CD4-positive, alpha-beta T cell treated with Interferon alpha-2 for 1 hour (primary cell): ENCODE results near the gene SFXN5.

Experiments
- DNase-seq, 2 donors: peaks; one replicate each; pipeline ENCODE4 v3.0.0-alpha.2; 2020 to 2022

SFXN5 gene

DNA sequence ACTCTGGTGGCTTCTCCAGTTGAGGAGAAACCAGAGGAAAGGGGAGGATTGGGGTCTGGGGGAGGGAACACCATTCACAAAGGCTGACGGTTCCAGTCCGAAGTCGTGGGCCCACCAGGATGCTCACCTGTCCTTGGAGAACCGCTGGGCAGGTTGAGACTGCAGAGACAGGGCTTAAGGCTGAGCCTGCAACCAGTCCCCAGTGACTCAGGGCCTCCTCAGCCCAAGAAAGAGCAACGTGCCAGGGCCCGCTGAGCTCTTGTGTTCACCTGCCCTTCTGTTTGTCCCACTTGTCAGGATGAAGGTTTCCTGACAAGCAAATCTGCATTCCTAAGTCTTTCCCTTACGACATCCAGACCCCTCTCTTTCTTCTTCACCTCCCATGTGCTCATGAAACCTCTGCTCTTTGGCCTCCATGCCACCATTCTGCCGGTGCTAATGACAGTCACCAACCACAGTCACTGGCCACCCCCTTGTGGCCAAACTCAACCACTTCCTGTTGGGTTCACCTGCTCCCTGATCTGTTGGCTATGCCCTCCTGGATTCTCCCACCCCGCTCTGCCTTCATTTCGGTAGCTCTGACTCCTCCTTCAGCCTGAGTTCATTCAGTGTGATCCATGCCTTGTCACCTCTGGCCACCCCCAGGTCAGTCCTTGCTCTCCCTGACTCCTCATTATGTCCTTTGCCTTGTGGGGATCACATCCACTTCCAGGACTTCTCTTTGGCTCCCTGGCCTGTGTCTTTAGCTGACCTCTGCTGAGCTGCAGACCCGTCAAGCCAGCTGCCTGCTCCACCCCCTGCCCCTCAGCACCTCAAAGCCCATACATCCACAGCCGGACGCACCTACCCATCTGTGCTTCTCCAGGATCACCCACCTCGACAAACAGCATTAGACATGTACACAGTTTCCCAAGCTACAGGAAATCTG is 136.6 kb downstream of the SFXN5 start:
- DNase-seq, result no peak

- no peak for DNase-seq
Observed at GRCh38 chr2:72933646-72934151, 137.8 kb downstream of the SFXN5 start.

DNA sequence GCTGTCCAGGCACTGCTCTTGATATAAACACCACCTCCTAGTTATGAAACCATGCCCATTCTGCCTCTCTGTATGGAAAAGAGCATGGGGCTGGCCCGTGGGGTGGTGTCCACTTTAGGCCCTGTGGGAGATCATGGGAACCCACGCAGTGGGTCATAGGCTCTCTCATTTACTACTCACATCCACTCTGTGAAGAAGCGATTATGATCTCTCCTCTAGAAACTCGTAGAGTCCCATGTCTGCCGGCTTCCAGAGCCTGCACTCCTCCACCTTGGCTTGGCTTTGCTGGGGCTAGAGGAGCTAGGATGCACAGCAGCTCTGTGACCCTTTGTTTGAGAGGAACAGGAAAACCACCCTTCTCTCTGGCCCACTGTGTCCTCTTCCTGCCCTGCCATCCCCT is 138.3 kb downstream of the SFXN5 start:
- DNase-seq, result no peak

DNA sequence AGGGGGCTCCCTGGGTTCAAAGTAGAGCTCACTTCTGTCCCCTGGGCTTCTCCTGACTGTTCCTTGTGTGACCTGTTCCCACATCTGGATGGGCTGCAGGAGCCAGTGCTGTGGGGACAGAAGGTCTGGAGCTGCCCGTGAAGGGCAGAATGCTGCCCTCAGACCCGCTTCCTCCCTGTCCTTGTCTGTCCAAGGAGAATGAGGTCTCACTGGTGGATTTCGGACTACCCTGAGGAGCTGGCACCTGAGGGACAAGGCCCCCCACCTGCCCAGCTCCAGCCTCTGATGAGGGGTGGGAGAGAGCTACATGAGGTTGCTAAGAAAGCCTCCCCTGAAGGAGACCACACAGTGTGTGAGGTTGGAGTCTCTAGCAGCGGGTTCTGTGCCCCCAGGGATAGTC is 138.7 kb downstream of the SFXN5 start:
- no peak for DNase-seq

DNA sequence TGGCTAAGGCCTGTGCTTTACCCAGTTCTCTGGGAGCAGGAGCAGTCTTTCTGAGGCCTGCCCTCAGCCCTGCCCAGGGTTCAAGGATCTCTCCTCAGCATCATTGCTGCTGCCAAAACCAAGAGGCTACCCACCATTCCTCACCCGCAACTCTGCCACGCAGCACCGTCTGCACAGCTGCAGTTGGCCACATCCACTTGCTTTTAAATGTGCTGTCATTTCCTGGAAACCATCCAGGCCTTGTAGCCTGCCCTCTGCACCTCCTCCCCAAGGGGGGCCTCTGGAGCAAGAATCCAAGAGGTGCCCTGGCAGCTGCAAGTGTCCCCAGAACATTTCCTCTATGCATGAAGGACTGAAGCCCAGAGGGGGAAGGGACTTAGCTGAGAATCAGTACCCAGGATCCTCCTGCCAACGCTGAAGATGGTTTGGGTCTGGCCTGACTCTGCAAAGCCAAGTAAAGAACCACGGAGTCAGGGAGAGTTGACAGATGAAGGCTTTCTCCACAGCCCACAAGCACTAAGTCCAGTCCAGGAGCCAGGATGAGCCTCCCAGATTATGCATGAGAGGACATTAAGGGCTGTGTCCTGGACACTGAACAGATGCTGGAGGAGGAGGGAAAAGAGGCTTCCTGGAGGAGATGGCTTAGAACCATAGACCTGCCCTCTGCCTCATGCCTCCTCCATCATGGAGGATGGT is 139.3 kb downstream of the SFXN5 start:
- no peak for DNase-seq

- no peak for DNase-seq
Observed at GRCh38 chr2:72931280-72931910, 140.1 kb downstream of the SFXN5 start.

- DNase-seq, result no peak
Observed at GRCh38 chr2:72929010-72929409, 142.5 kb downstream of the SFXN5 start.

DNA sequence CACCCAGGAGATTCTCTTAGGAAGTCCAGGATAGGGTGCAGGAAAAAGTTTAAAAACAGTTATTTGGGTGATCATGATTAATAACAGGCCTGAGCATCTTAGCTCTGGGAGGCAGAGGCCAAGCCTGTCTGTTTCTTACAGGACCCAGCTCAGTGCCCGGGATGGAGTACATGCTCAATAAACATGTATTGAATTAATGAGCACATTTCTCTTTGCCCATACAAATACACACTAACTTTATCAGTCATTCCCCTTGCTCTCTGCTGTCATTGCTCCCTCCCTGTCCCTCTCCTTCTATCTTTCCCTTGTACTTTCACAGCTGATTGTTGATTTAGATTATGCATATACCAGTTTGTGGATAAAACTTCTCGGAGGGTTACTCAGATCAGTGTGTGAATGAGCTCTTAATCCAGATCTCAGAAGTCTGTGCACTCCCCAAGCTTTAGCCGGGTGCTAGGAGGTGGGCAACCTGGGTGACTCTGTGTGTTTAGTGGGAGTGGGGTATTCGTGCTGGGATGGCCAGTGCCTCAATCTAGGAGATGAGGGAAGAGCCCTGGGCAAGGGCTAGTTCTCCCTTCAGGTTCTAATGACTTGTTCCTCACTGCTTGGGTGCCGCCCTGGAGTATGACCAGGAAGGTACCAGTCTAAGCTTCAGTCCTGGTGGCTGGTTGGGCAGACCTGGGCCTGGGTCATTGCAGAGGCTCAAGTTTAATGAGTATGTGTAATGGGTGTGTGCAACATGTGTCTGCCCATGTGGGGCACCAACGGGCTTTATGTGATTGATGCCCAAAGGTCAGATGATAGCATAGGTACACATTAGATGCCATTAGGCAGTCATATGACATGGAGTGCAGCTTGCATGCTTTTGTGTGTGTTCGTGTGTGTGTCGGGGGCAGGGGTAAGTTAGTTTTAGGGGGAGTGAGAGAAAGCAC is 143.6 kb downstream of the SFXN5 start:
- no peak for DNase-seq

- DNase-seq, result no peak
Observed at GRCh38 chr2:72926811-72927465, 144.6 kb downstream of the SFXN5 start.

DNA sequence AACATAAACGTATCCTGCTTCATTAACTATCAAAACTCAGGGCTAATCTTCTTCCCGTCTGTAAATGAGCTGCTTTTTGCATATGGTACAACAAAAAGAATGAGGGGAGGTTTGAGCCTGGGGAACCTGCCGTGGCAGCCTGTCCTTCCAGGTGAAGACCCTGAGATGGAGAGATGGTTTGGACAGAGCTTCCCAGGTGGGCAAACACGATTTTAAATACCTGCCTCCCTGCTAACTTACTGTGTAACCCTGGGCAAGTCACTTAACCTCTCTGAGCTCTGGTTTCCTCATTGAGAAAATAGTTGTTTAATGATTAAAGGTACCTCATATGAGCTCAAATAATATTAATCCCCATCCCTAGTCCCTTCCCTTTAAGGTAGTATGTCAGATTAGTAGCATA is 145.1 kb downstream of the SFXN5 start:
- DNase-seq, result no peak

DNA sequence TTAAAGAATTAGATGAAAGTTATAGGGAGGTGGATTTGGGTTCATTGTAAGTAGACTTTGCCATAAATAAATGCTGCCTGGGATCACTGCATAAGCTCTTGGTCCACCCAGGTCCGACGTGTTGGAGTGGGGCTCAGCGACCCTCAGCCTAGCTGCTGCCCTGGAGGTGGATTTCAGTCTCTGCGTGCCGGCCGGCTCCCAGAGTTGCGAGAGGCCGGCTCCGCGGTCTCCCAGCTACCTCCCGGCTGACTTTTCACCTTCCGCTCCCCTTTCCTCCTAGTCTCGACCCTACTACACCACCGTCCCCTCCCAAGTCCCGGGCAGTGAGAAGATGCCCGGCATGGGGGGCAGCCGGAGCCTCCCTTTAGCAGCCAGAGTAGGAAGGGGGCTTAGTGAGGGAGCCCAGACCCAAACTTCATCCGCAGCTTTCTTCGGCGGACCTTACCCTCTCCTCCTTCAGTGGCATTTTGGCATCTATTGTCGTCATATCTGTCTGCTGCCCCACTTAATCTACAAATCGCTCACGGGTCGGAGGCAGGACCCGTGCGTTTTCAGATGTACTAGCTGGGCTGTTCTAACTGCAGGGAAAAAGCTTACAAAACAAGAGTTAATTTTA is 146.1 kb downstream of the SFXN5 start:
- no peak for DNase-seq

DNA sequence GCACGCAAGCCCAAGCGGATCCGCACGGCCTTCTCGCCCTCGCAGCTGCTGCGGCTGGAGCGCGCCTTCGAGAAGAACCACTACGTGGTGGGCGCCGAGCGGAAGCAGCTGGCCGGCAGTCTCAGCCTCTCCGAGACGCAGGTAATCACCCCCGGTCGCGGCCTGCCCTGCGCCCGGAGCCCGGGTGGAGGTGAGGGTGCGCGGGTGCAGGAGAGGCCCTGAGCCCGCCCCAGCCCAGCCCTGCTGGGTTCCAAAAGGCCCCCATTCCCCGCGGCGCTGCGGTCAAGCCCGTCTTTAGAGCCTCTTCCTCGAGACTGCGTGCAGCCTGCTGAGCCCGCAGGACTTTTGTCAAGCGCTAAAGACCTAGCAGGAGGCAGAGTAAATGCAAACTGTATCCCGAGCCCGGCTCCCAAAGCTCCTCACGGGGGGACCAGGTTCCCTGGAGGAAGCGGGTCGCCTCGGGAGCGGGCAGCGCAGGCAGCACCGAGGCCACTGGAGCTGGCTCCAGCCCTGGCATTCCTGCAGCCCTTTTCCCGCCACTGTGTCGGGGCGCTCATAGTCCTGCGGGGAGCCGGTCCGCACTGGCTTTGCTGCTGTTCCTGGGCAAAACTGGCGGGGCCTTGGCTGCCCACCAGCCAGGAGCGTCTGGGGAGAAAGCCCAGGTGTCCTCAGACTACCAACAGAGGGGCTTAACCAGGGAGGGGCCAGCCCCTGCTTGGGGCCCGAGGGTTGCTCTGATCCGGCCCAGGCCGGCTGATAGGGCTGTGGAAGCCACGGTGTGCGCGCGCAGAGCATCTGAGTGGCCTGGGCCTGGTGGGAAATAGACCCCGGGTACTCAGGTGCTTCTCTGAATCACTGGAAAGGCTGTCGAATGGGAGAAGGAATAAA is 146.9 kb downstream of the SFXN5 start:
- no peak for DNase-seq

- DNase-seq, result no peak
Observed at GRCh38 chr2:72923833-72924352, 147.6 kb downstream of the SFXN5 start.

DNA sequence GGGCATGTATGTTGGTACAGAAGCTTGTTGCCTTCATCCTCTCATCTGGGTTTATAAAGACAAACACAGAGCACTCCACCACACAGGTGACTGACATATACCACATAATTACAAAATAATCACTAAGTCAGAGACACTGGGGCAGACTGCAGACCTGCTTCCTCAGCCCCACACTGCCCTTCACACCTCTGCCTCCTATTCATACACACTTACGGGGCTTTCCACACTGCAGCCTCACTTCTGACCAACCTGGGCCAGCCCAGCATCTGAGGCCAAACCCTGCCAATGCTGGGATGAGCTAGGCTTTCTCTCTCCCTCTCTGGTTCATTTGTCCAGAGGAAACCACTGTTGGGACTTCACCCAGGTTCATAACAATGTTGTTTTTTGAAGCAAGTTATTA is 149.7 kb downstream of the SFXN5 start:
- DNase-seq, result no peak

GRCh38 chr2:72921088-72921851 is 150.2 kb downstream of the SFXN5 start:
- DNase-seq, result no peak

- DNase-seq, result no peak
Observed at GRCh38 chr2:72920318-72921087, 151.0 kb downstream of the SFXN5 start.

DNA sequence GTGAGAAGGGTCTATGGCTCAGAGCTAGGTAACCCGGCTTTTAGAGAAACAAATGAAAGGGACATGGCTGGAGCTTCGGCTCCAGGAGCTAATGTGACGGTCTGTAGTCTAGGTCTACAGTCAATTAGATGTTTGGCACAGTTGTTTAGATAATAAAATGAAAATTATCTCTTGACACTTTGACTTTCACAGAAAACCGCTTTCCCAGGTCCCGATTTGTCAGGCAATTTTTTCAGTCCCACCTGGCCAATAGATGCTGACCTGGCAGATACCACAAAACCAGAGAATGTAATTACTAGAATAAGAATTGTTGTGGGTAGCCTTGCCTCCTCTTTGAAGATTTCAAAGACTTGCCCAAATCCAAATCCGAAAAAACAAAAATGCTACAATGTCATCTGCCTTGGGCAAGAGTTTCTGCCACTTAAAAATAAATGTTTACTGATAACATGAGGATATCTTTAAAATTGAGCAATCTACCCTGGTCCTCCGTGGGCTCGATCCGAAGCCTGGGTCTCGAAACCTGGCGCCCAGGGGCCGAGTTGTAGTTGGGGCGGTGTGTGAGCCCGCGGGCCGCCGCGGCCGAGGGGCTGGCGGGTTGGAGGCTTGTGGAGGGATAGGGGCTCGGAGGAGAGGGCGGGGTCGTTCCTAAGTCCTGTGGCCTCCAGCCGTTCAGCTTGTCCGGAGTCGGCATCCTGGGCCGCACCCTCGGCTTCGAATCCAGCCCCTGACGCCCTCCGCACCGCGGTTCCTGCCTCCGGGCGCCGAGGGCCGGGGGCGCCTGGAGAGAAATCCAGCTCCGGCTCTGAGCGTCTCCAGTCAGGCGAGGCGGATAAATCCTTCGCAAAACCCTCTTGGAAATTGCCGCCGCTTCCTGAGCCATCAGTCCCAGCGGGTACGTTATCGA is 151.8 kb downstream of the SFXN5 start:
- DNase-seq, result no peak
